Fibroblast of mammary gland (primary cell): Measurements from ENCODE around the gene PPP2R2B.

Experiments
- DNase-seq: peaks from one replicate; pipeline ENCODE4 v3.0.0-alpha.2; 2010; ENCODE audit warnings: low read depth
- H3K4me3 ChIP-seq: 2 replicates; pipeline ENCODE4 v1.5.1; 2011; ENCODE audit warnings: low read depth, mild to moderate bottlenecking, low read length, moderate library complexity; ENCODE audit not compliant: control insufficient read depth
- TF ChIP-seq, protein P1 (sequence below): conservative IDR thresholded peaks from 2 replicates; pipeline ENCODE4 v1.5.1; 2011; ENCODE audit warnings: low read depth, low read length, inconsistent platforms; ENCODE audit not compliant: control insufficient read depth, insufficient read depth

Gene PPP2R2B

DNA sequence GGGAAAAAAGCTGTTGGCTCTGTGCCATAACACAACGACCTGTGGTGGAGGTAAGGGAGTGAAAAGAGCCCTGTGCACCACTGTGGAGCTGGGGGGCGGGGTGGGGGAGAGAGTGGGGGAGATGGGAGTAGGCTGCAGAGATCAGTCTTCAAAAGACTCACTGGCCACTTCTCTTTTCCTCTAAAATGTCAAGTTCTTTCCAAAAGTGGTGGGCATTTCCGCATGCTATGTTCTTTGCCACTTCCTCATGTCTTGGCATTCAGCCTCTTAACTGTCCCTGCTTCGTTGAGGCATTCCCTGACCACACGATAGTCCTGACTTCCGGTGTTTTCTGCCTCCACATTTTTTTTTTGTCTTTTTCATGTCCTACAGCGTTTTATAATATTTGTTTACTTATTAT is 2.4 kb upstream of the PPP2R2B start:
- no peak for DNase-seq
- no peak overlapping the region for H3K4me3 ChIP-seq
- TF ChIP-seq, protein P1, sequence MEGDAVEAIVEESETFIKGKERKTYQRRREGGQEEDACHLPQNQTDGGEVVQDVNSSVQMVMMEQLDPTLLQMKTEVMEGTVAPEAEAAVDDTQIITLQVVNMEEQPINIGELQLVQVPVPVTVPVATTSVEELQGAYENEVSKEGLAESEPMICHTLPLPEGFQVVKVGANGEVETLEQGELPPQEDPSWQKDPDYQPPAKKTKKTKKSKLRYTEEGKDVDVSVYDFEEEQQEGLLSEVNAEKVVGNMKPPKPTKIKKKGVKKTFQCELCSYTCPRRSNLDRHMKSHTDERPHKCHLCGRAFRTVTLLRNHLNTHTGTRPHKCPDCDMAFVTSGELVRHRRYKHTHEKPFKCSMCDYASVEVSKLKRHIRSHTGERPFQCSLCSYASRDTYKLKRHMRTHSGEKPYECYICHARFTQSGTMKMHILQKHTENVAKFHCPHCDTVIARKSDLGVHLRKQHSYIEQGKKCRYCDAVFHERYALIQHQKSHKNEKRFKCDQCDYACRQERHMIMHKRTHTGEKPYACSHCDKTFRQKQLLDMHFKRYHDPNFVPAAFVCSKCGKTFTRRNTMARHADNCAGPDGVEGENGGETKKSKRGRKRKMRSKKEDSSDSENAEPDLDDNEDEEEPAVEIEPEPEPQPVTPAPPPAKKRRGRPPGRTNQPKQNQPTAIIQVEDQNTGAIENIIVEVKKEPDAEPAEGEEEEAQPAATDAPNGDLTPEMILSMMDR, result no peak

DNA sequence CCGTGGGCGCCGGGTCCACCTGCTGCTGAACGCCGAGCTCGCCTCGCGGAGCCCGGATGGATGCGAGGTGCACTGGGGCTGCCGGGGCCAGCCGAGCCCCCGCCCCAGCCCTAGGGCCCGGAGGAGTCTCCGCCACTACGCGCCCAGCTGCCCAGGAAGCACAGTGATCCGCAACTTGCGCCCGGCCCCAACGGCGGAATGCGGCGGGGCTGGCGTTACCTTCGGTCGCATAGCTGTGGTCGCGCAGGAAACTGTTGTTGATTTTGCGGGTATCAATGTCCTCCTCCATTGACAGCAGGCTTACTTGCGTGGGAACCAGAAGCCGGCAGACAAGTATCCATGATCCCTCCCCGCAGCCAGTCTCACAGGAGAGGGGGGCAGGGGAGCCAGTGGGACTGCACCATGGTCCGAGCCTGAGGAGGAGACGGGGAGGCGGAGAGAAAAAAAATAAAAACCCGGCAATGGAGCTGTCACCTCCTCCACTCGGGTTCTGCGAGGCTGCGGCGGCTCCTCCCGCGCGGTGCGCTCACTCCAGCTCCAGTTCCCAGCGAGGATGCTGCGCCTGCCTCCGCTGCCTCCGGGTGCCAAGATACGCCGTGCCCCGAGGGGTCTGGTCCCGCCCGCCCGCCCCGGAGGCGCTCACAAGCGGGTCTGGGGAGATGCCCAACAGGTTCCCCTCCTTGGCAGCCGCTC is 628 bp downstream of the PPP2R2B start:
- DNase-seq, result no peak
- peak overlapping the region; percentile 15 for H3K4me3 ChIP-seq
- TF ChIP-seq, protein P1, result no peak

DNA sequence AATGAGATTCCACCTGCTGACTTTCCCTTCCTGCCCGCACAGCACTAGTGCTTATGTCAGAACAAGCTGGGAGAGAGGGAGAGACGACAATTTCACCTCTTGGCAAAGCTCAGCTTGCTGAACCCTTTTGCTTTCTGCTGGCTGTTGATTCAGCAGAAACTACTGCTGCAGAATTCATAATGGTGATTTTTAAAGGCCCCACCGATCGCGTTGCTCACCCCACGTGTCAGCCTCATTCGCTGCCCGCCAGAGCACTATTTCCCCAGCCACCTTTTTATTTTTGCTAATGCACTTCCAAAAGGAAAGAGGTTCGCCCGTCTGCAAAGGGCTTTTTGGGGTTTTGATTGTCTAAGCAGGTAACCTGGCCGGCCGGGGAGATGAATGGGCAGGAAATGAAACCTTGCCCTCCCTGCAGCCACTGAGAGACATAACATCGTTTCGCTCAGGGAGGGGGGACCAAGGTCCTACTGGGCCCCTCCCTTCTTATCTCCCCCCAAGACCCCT is 1.3 kb downstream of the PPP2R2B start:
- DNase-seq, result no peak
- no peak overlapping the region for H3K4me3 ChIP-seq

GRCh38 chr5:146873186-146873917 is 5.2 kb downstream of the PPP2R2B start:
- TF ChIP-seq, protein P1, result no peak
- no peak overlapping the region for H3K4me3 ChIP-seq
- no peak for DNase-seq

More for the DNA sequence above, 1.3 kb downstream of the PPP2R2B start:
- TF ChIP-seq, protein P1, result no peak

GRCh38 chr5:146872188-146872587 is 6.4 kb downstream of the PPP2R2B start:
- no peak overlapping the region for H3K4me3 ChIP-seq
- TF ChIP-seq, protein P1, result no peak
- DNase-seq, result no peak

GRCh38 chr5:146867996-146868708 is 10.4 kb downstream of the PPP2R2B start:
- no peak for DNase-seq
- TF ChIP-seq, protein P1, result no peak
- H3K4me3 ChIP-seq, result no peak overlapping the region
